Neural progenitor cell (in vitro differentiated cells): ENCODE measurements around the gene TEAD1. TPM values are rescaled to one million over a fixed set of nuclear protein-coding genes. Genes with fewer than 3 reads are reported as not detected.

ENCODE experiments used
- DNase-seq: peaks from one replicate; pipeline ENCODE4 v3.0.0-alpha.2; 2016; ENCODE audit warnings: low spot score
- H2AFZ ChIP-seq: fragments of 200-600 bp; sonication (generic); replicated peaks from 2 replicates; pipeline ENCODE4 v1.6.1; 2016; ENCODE audit warnings: antibody characterized with exemption
- H3F3A ChIP-seq: fragments of 200-600 bp; sonication (generic); 2 replicates; pipeline ENCODE4 v1.6.1; 2016; ENCODE audit warnings: antibody characterized with exemption, low read depth
- H3K27ac ChIP-seq: fragments of 200-600 bp; sonication (generic); 2 replicates; pipeline ENCODE4 v1.5.1; 2016; ENCODE audit warnings: mild to moderate bottlenecking
- H3K27me3 ChIP-seq: fragments of 200-600 bp; sonication (generic); 2 replicates; pipeline ENCODE4 v1.6.1; 2016; ENCODE audit warnings: mild to moderate bottlenecking, moderate library complexity
- H3K36me3 ChIP-seq: fragments of 200-600 bp; sonication (generic); 2 replicates; pipeline ENCODE4 v1.5.1; 2016
- H3K4me1 ChIP-seq: fragments of 200-600 bp; sonication (generic); 2 replicates; pipeline ENCODE4 v1.6.1; 2016; ENCODE audit warnings: mixed run types
- H3K4me2 ChIP-seq: fragments of 200-600 bp; sonication (generic); 2 replicates; pipeline ENCODE4 v1.6.1; 2016
- H3K4me3 ChIP-seq: fragments of 200-600 bp; sonication (generic); 2 replicates; pipeline ENCODE4 v1.5.1; 2016
- H3K79me2 ChIP-seq: fragments of 200-600 bp; sonication (generic); 2 replicates; pipeline ENCODE4 v1.6.1; 2016; ENCODE audit warnings: low read depth
- H3K9ac ChIP-seq: fragments of 200-600 bp; sonication (generic); 2 replicates; pipeline ENCODE4 v1.6.1; 2016
- H3K9me3 ChIP-seq: fragments of 200-600 bp; sonication (generic); 2 replicates; pipeline ENCODE4 v1.5.1; 2016; ENCODE audit warnings: low read depth
- H4K20me1 ChIP-seq: fragments of 200-600 bp; sonication (generic); 2 replicates; pipeline ENCODE4 v1.6.1; 2016; ENCODE audit warnings: low read depth
- H3K27ac Mint-ChIP-seq: 3 replicates; pipeline ENCODE4 v1.8.0; 2021; ENCODE audit warnings: mixed read lengths
- H3K27me3 Mint-ChIP-seq: 2 replicates; pipeline ENCODE4 v1.8.0; 2022; ENCODE audit warnings: low read depth, mild to moderate bottlenecking, inconsistent platforms, moderate library complexity, mixed read lengths; ENCODE audit not compliant: insufficient read depth
- H3K36me3 Mint-ChIP-seq: 3 replicates; pipeline ENCODE4 v1.8.0; 2021; ENCODE audit warnings: mixed read lengths
- H3K4me1 Mint-ChIP-seq: 3 replicates; pipeline ENCODE4 v1.8.0; 2021; ENCODE audit warnings: mixed read lengths
- H3K4me3 Mint-ChIP-seq: 3 replicates; pipeline ENCODE4 v1.8.0; 2021; ENCODE audit warnings: mild to moderate bottlenecking, moderate library complexity, mixed read lengths
- H3K9me3 Mint-ChIP-seq: 3 replicates; pipeline ENCODE4 v1.8.0; 2020; ENCODE audit warnings: mixed read lengths
- CTCF ChIP-seq: fragments of 200-600 bp; sonication (generic); IDR thresholded peaks from 2 replicates; pipeline ENCODE4 v1.5.1; 2017; ENCODE audit warnings: antibody characterized with exemption, mild to moderate bottlenecking
- EZH2 ChIP-seq: fragments of 200-600 bp; sonication (generic); IDR thresholded peaks from 2 replicates; pipeline ENCODE4 v1.6.1; 2017; ENCODE audit warnings: antibody characterized with exemption, mild to moderate bottlenecking, moderate library complexity
- EZH2phosphoT487 ChIP-seq: fragments of 200-600 bp; sonication (generic); IDR thresholded peaks from 2 replicates; pipeline ENCODE4 v1.6.1; 2017; ENCODE audit warnings: antibody characterized with exemption
- total RNA-seq: library from RNA; depleted of rRNA; stranded (reverse); fragments of >200 nt; gene quantifications from 2 replicates; pipeline ENCODE4 v1.2.3, GENCODE V29; 2015; ENCODE audit warnings: low replicate concordance

TEAD1 gene
- total RNA-seq, 1 donor from 2014 or later, result 98.3 TPM

- Histone ChIP-seq H3K9me3 (no peaks in the 10 kb centered on the region), H3K9ac (no peak overlapping the region), H4K20me1 (peaks cover 99% of the 10 kb centered on the region), H3F3A (peaks cover 10% of the 10 kb centered on the region), H3K27me3 (no peaks in the 10 kb centered on the region), H3K4me1 (peaks cover 29% of the 10 kb centered on the region), H3K27ac (no peak overlapping the region), H3K4me2 (no peak overlapping the region), H2AFZ (no peak overlapping the region), H3K36me3 (no peaks in the 10 kb centered on the region), H3K4me3 (no peak overlapping the region), H3K79me2 (peaks cover 100% of the 10 kb centered on the region)
- no peak for DNase-seq
- Mint-ChIP-seq H3K9me3 (no peaks in the 10 kb centered on the region), H3K27me3 (peaks cover 2% of the 10 kb centered on the region), H3K4me1 (peaks cover 39% of the 10 kb centered on the region), H3K4me3 (no peak overlapping the region), H3K36me3 (peaks cover 5% of the 10 kb centered on the region), H3K27ac (no peak overlapping the region)
- TF ChIP-seq EZH2 (no peak), CTCF (no peak), EZH2phosphoT487 (no peak)
These were observed 114.8 kb downstream of the TEAD1 start for GRCh38 chr11:12789054-12789453.

- H3K27ac Mint-ChIP-seq, result no peak overlapping the region
- Histone ChIP-seq H3K79me2 (peaks cover 100% of the 10 kb centered on the region), H3K27ac (no peak overlapping the region), H3K4me3 (no peak overlapping the region), H3K4me2 (no peak overlapping the region), H3K27me3 (no peaks in the 10 kb centered on the region), H3K4me1 (peaks cover 35% of the 10 kb centered on the region), H3K36me3 (no peaks in the 10 kb centered on the region), H2AFZ (no peak overlapping the region), H3F3A (peaks cover 15% of the 10 kb centered on the region), H3K9ac (no peak overlapping the region), H4K20me1 (peaks cover 99% of the 10 kb centered on the region), H3K9me3 (no peaks in the 10 kb centered on the region)
- H3K4me3 Mint-ChIP-seq, result no peak overlapping the region
- TF ChIP-seq CTCF, result no peak
- no peak for TF ChIP-seq EZH2
- no peak for TF ChIP-seq EZH2phosphoT487
- peaks cover 39% of the 10 kb centered on the region for H3K4me1 Mint-ChIP-seq
- peaks cover 5% of the 10 kb centered on the region for H3K36me3 Mint-ChIP-seq
- DNase-seq, result no peak
- H3K27me3 Mint-ChIP-seq, result peaks cover 2% of the 10 kb centered on the region
- H3K9me3 Mint-ChIP-seq, result no peaks in the 10 kb centered on the region
These were observed 115.5 kb downstream of the TEAD1 start for GRCh38 chr11:12789596-12790215.

- Histone ChIP-seq H4K20me1 (peaks cover 92% of the 10 kb centered on the region), H2AFZ (no peak overlapping the region), H3K9ac (no peak overlapping the region), H3K27ac (no peak overlapping the region), H3K4me3 (no peak overlapping the region), H3F3A (peaks cover 13% of the 10 kb centered on the region), H3K4me2 (no peak overlapping the region), H3K79me2 (peaks cover 100% of the 10 kb centered on the region), H3K9me3 (no peaks in the 10 kb centered on the region), H3K36me3 (no peaks in the 10 kb centered on the region), H3K27me3 (no peaks in the 10 kb centered on the region), H3K4me1 (peaks cover 32% of the 10 kb centered on the region)
- no peak overlapping the region for H3K4me3 Mint-ChIP-seq
- H3K27me3 Mint-ChIP-seq, result peaks cover 2% of the 10 kb centered on the region
- no peak for DNase-seq
- peaks cover 8% of the 10 kb centered on the region for H3K36me3 Mint-ChIP-seq
- peaks cover 41% of the 10 kb centered on the region for H3K4me1 Mint-ChIP-seq
- TF ChIP-seq CTCF (no peak), EZH2phosphoT487 (no peak), EZH2 (no peak)
- no peaks in the 10 kb centered on the region for H3K9me3 Mint-ChIP-seq
- H3K27ac Mint-ChIP-seq, result no peak overlapping the region
These were observed 116.8 kb downstream of the TEAD1 start for GRCh38 chr11:12790861-12791616.
